HG02759 (cell line): Measurements from ENCODE around the gene OSBPL3.

Experiments used
- ATAC-seq: cut with Tn5 transposase; IDR thresholded peaks from one replicate; pipeline ENCODE4 v1.9.1; 2021; ENCODE audit warnings: mild to moderate bottlenecking, moderate library complexity; ENCODE audit not compliant: unreplicated experiment

The OSBPL3 gene

DNA sequence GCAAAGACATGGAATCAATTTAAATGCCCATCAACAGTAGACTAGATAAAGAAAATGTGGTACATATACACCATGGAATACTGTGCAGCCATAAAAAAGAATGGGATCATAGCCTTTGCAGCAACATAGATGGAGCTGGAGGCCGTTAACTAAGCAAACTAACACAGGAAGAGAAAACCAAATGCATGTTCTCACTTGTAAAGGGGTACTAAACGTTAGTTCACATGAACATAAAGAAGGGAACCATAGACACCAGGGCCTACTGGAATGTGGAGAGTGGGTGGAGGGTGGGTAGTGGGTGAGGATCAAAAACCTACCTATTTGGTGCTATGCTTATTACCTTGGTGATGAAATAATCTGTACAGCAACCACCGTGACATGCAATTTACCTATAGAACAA, 144.3 kb downstream of the OSBPL3 start:
- peak; percentile 3 for ATAC-seq

DNA sequence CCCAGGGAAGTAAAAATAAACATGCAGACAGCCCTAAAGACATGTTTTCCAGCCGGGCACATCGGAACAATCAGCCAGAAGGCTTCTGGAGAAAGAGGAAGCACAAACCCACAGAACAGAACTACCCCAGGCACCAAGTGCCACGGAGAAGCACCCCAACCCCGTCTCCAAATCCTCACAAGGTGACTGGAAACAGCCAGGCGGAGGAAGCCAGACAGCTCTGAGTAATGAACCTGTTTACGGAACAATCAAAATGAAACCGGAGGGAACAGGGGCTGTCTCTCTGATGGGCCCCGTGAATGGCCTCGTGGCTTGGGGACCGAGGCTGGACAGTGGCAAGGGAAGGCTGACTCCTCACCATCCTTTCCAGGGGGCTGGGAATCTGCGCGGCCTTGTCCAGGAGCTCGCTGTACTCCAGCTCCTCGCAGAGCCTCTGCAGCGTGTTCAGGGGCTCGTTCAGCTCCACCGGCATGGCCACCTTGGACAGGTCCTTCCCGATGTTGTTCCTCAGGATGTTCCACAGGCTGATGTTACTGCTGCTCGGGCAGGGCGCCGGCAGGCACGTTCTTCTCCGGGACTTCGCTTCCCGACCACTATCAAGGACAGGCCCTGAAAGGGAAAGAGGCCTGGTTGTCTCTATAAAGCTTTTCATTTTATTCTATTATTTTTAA, 145.7 kb downstream of the OSBPL3 start:
- peak; percentile 70 for ATAC-seq

DNA sequence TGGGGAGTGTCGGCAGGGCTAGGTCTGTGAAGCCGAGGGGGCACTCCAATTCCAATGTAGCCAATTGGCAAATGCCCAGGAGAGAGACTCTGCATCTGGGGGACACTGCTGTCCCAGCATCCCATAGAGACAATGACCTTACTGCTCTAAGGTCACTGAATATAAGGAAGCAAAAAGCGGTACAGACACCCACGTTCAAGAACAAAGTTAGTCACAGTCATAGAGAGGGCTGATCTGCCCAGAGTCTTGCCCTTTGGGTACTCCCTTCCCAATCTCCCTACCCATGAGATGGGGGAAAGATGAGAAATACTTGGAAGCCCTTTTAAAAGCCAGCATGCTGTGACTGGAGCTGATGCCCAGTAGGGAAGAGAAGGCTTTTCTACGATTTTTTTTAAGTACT, 146.4 kb downstream of the OSBPL3 start:
- no peak for ATAC-seq

DNA sequence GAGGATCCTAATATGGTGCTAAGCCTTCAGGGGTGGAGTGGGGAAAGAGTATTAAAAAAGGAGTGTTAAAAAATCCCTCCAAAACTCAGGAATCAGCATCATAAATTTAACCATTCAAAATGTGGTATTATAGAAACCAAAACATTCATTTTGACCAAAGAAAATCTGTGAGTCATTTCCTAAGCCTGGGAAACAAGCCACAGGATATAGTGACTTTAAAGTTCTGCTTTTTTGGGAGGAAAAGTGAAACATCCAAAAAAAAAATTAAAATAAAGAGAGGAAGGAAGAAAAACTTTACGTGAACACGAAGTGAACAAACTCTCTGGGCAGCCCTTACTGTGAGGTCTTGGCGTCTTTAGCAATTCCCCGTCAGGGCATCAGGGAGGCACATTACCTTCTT, 148.7 kb downstream of the OSBPL3 start:
- ATAC-seq: no peak

DNA sequence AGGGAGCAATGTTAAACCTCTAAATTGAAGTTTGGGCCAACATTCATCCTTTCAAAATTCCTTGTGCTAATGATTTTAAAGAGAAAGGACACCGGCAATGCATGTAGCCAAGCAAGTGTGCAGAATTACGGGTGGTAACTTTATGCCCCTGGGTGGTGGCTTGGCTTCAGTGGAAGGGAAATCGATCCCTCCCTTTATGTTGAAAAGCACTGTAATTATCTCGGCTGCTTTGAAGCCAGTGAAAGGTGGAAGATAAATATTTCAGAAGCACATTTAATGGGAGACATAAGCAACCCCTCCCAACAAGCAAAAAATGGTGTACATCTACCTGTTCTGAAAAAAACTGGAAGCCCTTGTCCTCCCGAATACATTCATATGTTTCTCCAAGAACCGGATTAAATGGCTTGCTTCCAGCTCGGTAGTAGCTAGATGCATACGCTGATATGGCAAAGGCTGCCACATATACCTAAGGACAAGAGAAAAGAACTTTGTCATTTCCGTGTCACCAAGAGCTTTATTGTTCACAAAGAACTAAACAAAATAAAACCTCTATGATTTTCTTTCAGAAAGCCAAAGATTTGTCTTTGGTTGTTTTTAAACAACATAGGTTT, 149.4 kb downstream of the OSBPL3 start:
- ATAC-seq: no peak

DNA sequence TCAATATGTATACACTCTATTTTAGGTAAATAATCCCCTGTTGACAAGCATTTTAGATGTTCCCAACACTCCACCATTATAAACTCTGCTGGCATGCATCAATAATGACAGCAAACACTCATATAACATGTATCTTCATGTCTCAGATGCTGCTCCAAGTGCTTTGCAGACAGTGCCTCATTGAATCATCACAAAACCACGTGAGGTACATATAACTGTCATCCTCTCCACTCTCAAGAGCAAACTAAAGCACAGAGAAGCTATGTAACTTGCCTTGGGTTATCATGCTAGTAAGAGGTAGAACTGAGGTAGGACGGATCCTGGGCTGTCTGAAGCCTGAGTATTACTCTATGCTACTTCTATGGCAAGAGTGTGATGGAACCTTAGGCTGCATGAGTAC, 150.2 kb downstream of the OSBPL3 start:
- ATAC-seq: no peak

DNA sequence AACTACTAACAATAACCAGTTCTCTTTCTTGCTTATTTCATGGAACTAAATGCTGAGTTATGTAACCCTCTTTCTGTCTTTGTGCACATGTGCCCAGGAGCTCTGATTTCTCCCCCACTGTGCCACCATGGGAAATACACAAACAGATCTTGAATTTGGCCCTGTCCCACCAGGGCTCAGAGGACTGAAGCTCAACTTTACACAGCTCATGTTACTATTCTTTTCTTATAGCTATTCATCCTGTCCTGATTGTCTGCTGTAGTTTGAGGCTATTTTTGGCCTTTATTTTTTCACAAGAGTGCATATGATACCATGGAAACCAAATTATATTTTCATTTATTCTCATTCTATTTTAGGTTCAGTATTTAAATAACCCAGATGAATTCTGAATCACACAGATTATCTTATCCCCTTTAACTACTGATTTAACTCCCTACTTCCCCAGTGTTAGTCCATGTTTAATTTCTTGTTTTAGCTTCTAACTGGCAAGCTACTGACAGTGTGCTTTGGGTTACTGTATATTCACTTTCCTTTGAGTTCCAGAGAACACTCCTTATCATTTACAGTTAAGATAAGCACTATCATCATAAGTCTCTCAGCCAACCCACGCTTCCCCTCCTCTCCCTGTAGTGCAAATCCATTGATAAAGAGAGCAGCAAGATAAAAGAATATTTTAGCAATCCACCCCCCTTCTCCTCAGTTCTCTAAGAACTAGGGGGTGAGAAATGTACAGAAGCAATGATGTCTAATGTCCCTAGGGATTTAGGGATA, 150.9 kb downstream of the OSBPL3 start:
- ATAC-seq: no peak

DNA sequence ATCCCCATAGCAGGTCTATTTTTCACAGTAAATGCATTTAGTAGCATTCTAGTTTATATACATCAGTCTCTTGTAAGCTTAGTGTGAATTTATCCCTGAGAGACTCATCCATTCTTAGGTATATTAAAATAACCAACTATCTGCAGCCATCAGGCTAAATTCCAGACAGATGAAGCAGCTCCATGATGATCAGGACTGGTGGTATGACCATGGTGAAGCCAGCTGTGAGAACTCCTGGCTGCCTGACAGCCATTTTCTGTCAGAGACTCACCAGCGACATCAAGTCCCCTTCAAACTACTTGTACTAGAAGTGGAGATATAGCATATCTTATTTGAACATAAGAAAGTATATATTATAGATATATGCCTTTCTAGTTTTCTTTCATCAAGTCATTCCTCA, 152.4 kb downstream of the OSBPL3 start:
- no peak for ATAC-seq

DNA sequence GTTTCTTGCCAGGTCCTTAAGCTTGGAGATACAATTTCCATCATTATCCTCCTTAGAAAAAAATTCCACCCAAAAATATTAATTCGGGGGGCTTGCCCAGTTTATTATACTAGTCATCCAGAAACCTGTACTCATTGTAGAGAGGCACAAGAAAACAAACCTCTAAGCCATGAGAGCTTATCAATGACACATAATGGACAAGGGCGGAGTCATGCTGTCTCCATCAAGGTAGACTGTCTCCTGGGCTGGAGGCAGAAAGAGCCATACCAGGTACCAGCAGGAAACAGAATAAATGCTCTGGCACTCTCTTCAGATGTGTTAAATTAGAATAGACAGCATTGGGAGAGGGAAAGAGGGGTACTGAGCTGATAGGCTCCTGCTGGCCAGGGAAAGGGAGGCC, 153.0 kb downstream of the OSBPL3 start:
- ATAC-seq: no peak

DNA sequence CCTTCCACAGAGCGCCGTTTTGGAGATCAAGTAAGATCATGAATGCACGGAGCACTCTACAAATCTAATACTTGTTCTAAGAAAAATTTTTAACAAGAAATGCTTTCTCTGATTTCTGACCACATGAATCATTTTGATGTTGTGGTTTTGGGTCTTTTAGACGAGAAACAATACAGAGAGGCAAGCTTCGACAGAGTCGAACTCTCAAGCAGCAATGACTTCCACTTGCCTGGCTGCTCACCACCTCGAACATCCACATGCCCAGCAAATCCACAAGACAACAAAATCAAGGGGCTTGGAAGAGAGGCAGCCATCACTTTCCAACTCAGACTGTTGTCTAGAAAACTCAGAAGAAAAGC, 153.3 kb downstream of the OSBPL3 start:
- ATAC-seq: no peak

DNA sequence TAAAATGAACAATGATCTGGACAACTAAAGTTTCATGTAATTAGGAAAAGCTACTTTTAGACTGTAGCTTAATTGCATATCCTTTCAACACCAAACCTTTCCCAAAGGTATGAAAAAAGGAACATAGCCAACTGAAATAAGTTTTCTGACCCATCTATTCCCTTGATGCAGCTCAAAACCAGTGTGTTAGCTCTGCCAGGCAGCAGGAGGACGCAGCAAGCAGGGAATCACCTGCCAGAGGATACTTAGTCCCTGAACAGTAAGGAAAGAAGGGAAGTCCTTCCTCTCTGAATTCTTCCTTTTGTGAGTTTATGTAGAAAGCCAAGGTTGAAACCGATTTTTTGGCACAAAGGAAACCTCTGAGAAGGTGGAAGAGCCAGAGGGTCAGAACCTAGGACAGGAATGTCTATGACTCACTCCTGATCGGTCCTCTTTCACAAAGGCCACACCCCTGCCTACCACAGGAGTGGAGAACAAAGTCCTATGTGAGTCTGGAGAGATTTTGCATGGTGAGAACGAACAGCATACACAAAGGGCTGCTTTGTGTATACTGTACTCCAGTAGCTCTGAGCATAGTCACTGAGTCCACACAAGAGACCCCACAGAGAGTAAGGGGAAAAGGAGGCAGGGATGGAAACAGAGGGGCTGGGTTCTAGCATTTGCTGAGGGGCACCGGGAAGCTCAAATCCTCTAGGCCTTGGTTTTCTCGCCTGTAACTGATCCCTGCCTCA, 153.9 kb downstream of the OSBPL3 start:
- ATAC-seq: no peak

DNA sequence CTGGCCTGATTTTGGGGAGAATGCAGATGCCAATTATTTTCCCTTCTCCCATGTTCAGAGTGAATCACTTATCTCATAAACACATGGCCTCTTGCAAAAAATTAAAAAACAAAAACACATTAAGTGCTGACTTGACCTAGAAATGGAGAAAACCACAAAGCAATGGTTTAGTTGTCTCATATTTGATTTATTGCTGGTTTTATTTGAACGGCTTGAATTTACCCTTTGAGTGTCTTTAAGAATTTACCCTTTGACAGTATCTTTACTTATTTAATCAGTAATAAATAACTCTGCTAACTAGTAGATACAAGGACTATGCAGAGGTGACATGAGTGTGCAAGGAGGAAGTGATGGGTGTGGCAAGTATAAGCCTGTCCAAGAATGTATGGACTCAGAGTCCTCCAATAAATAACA, 154.6 kb downstream of the OSBPL3 start:
- no peak for ATAC-seq

DNA sequence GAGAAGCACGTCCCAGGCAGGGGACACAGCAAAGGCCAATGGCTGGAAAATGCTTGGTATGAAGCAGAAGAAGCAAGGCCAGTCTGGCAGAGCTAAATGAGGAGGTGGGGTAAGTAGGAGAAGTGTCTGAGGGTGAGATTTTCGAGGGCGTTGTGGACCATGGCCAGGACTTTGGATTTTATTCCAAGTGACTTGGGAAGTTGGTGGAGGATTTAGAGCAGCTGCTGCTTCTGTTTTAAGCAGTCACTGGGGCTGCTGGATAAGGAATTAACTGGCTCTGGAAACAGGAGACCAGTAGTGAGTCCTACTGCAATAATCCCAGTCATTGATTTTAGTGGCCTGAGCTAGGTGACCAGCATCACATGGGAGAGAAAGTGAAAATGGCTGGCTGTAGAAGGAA, 155.1 kb downstream of the OSBPL3 start:
- no peak for ATAC-seq

DNA sequence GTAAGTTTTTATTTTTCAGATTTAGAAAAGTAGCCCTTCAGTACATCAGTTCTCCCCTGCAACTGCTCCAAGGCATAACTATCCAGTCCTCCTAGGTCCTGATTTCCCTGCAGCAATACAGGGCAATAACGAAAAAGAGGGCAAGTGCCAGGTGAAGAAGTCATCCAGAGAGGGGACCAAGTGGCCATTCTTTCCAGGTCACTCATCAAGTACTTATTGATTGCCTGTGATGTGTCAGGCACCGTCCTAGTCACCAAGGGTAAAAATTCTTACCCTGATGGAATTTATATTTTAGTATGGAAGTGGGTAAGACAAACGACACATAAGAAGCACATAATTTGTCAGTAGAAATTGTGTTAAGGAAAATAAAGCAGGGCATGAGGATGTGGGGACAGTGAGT, 155.6 kb downstream of the OSBPL3 start:
- no peak for ATAC-seq

DNA sequence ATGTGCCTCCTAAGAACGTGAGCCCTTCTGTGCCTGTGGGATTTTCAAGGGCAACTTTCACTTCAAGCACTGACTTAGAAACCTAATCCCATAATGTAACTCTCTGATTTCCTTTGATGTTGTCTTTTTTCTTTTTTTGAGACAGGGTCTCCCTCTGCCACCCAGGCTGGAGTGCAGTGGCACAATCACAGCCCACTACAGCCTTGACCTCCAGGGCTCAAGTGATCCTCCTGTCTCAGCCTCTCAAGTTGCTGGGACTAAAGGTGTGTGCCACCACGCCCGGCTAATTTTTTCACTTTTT, 158.3 kb downstream of the OSBPL3 start:
- no peak for ATAC-seq

DNA sequence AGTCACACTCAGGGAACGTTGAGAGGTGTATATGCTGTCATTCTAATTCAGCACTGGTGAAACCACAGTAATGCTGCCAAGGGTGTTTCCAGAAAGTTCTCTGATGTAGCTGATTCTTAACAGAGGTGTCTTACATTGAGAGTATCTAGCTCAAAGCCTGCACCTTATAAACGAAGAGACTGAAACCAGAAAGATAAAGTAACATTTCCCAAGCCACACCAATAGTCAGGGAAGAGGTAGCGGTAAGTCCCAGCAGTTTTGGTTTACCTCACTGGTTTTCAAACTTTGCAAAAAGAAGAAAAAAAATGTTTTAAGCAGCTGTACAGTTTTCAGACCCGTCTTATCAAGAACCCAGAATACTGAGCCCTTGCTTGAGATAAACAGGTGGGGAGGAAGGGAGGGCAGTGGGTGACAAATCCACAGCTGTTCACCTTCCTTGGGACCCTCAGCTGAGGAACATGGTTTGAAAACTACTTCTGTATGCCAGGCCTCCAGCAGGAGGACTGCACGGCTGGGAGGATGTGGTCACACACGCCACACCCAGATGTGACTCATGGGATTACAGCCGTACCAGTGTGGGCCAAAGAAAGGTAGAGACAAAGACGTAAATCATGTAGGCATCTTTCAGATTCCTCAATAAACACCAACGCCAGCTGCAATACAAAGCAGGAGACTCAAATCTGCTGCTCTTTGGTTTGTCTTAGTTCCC, 158.8 kb downstream of the OSBPL3 start:
- peak; percentile 88 for ATAC-seq

DNA sequence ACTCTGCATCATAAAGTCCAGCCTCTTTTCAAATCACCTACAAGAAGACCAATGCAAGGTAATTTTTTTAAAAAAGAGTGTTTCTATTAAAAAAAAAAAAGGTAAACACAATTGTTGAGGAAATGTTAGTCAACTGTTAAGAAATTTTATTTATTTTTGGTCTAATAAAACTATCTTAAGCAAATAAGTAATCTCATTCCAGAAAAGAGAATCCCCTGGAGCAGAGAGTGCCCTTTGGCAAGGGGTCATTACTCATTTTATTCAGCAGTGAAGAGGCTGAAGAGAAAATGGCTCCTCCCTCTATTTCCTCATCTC, 159.3 kb downstream of the OSBPL3 start:
- ATAC-seq: no peak

DNA sequence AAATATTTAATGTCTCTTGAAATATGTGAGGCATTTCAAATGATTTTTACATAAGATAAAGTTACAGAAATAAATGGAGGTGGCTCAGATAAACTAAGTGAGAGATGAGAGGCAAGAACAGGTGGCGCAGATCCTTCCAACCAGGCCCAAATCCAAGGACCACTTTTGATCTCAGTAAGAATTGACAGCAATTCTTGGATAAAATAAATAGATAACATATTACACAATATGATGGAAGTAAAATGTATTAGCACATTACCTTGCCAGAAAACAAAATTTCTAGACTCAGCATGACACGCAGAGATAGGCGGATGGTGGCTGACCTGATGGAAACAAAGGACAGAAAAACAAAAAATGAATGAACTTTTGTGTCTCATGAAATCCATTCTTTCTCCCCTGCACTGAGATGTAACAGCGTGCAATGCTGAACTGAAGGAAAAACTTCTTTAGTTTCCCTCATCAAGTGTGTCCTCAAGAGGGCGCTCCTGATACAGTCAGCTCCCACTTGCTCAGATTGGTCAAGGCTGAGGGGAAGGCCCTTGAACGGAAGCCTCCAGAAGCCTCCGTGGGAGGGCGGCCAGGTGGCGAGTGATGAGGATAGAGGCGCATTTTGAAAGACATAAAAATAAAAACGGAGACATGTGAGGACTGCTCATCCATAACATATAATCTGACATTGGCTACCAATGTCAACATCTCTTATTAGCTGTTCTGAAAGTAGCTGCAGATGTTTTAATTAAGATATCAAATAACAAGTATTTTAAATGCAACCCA, 159.9 kb downstream of the OSBPL3 start:
- peak; percentile 62 for ATAC-seq

DNA sequence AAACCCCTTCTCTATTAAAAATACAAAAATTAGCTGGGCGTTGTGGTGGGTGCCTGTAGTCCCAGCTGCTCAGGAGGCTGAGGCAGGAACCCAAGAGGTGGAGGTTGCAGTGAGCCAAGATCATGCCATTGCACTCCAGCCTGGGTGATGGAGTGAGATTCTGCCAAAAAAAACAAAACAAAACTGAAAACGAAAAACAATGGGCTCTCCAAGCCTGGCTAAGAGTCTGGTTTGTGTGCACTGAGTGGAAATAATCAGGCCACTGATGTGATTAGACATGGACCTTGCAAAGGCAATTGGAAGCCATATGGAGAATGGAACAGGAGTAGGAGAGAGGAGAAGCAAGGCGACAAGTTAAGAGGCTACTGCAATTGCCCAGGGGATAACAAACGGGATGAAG, 162.6 kb downstream of the OSBPL3 start:
- no peak for ATAC-seq

DNA sequence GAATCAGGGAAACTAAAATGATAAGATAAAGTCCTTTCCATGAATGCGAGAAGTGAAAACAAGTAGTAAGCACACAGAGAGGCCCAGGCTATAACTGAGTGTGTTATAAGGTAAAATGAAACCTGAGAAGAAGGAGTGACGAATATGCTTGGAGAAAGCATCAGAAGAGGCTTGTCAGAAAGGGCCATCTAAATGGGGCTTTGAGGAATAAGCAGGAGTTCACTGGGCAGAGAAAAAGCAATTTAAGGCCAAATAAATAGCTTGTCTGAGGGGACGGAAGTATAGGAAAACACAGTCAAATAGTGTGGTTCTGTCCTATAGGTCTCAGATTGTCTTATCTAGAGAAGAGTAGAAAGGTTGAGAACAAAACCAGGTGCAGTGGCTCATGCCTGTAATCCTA, 163.1 kb downstream of the OSBPL3 start:
- no peak for ATAC-seq
